GM18520 (cell line): ENCODE data around the gene ZCCHC24.

ENCODE experiments used
- ATAC-seq: cut with Tn5 transposase; IDR thresholded peaks from one replicate; pipeline ENCODE4 v1.9.1; 2021; ENCODE audit not compliant: unreplicated experiment

The ZCCHC24 gene

DNA sequence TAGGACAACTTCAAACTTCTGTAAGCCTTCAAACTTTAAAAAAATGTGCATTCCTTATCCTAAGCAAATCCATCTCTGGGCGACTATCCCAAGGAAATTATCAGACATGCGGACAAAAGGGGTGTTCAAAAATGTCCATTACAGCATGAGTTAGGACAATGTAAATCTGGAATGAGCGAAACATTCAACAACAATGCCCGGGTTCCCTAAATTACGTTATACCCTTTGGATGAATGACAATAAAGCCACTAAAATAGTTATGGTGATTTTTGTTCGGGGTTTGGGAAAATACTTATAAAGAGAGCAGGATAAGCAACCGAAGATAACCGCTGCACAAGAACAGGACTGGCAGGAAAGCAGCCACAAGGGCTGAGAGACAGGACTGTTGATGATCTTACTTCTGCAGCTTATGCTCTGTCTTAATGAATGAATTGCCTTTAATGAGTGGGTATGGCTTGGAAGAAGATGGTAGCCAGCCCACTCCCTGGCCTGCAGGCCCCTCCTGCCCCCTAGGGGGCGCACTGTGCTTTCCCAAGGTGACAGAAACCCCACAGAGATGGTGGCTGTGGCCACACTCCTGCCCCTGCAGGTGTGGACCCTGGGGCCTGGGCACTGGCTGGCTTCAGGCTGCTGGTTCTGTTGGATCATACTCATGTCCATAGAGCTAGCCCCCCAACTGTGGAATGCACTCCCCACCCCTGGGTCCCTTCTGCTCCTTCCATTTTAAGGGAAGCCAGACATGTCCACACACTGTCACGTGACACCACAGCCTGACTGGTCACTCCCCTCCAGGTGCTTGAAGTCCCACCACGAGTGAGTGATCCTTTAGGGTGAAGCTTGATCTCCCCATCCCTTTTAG is 45.0 kb downstream of the ZCCHC24 start:
- ATAC-seq, result no peak

DNA sequence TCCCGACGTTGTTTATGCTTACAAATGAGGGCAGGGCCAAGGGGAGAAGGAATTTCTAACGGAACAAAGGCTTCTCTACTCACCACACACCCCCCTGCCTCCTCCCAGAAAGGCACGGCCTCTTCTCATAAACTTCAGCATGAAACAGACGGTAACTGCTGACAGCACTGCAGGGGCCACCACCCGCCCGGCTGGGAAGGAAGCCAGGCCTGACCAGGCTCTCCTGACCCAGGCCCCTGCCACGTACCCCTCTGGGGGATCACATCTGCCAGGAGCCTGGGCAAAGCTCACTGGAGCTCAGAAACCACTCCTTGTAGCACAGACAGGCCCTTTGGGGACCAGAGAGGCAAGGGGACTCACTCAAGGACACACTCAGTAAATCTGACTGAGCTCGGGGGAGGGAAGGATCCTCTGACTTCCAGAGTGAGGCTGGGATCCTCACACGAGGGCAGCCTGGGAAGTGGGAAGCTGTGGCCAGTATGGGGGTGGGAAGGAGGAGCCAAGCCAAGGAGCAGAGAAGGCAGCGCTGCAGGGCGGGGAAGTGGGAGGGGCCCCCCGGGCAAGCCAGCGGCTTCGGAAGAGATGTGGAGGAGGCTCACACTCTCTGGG is 46.1 kb downstream of the ZCCHC24 start:
- no peak for ATAC-seq

DNA sequence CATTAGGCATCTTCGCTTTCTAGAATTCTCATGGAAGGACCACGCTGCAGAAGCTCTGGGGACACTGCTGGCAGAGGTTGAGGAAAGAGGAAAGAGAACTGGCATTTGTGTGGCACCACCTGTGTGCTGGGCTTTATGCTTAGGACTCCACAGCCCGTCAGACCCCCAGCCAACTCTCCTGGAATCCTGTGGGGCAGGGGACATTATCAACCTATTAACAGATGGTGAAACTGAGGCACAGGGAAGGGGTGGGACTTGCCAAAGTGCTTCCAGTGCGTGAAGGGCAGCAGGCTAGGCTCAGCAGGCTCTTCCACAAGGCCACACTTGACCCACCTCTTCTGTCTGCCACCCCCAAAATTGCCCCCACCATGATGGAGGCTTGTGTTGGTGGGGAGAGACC is 46.8 kb downstream of the ZCCHC24 start:
- ATAC-seq, result no peak

DNA sequence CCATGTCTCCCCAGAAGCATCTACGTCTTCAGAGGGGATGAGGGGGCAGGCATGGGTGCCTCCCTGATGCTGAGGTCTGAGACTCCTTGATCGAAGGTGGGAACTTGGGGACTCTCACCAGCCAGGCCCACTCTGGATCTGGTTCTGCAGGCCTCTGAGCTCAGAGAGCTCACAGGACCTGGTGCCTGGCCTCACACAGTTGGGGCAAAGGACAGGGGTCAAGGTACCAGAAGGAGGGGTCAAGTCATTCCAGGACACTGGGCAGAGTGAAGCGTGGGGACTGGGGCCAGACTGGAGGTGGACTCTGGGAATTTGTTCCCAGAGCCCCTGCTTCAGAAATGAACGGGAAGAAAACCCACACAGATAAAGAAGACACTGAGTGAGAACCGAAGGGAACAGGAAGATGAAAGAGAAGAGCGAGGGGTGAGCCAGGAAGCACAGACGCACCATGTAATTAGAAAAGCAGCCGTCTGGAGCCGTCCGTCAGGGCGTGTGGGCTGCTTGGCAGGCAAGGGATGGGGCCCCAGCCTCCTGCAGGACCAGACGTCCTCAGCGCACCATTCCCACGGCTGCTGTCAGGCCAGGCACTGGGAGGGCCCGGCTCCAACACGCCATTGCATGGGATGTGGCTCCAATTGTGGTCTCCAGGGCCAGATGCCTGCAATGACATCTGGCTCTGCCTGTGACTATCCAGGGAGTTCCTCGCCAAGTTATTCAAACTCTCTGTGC is 47.7 kb downstream of the ZCCHC24 start:
- ATAC-seq, result no peak

DNA sequence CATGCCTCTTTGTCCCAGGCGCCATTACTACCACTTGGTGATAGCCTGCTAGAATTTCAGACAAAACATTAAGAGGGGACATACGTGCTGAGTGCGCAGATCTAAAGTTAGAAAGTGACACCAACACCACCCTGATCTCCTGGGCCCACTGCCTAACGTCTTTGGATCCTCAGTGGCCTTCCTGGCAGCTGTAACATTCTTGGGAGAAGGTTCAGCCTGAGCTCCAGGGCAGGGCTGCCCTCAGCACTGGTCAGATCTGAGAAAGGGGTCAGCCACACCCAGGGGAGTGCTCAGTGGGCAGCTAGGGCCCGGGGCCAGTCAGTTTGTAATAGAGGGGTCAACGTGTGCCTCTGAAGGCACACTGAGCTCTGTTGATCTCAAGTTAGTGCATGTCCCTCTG is 48.4 kb downstream of the ZCCHC24 start:
- no peak for ATAC-seq

DNA sequence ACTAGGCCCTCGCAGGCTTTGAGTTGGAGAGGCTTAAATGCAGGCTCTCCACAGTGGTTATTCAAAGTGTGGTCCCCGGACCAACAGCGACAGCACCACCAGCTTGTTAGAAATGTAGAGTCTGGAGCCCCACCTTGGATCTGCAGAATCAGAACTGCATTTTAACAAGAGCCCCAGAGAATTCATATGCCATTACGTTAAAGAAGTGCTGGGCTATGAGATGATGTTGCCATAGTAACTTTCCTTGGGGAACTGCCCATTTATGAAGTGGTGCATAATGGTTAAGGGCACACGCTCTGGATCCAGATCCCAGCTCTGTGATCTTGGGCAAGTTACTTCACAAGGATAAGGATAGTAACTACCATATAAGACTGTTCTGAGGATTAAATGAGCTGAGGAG is 48.9 kb downstream of the ZCCHC24 start:
- no peak for ATAC-seq

DNA sequence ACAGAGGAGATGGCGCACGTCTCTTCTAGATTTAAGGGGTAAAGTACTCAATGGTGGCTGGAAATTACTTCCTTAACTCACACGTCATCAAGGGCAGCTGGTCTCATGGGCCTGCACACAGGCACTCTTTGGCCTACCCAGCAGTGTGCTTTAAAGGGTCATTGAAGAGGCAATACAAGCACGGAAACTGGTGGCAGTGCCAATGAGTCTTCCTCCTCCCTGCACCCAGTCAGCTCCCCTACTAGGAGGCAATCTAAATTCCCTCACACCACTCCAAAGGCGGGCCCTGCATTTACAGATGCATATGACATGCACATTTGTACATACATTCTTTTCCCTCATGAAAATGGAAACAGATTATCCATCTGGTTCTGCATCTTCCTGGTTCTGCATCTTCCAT is 50.8 kb downstream of the ZCCHC24 start:
- no peak for ATAC-seq

DNA sequence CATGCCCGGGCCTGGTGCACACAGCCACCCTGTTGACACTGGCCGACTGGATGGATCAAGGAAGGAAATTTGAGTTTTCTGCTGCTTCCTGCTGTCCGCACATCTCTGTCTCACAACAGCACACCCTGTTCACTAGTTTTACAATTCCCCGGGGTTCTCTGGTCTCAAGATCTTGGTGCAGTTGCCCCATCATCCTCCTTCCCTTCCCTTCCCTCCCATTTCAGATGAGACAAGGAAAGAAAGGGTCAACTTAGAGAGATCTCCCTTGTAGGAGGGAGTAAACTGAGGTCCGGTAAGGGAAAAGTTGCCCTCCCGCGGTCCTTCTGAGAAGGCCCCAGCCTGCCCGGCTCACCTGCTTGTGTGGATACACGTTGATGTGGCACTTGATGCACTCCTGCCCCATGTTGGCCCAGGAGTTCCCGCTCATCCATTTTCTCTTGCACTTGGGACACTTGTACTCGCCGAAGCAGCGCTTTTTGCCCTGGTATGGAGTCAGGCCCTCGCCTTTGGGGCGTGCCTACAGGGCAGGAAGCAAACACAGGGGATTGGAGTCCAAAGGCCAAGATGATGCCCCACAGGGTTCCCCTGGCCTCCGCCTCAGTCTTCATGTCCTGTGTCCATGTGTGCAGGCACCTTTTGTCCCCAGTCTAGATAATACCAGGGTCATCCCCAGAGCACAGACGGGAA is 51.4 kb downstream of the ZCCHC24 start:
- ATAC-seq, result no peak

DNA sequence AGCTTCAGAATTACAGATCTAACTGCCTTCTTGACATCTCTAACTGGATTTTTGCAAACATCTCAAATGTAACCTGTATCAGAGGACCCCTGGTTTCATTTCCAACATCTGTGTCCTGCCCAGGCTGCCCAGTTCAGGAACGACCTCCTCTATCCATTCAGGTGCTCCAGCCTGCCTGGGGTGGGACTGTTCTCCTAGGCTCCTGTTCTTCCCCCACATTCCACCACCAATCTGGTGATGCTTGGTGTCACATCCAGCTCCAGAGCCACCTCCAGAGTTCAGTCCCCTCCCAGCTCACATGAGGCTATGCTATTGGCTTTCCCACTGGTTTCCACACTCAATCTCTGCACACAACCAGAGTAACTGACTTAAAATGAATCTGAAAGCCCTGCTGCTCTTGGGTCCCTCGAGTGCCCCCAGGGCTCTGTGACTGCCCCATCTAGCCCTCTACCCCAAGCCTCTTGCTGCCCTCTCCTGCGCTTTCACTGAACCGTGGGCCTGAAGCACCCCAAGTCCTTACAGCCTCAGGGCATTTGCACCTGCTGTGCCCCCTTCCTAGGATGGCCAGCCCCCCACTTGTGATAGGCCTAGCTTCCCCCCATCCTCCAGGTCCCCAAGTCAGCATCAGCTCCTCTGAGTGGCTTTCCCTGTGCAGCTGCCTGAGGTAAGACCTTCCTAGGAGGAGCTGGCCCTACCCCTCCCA is 52.1 kb downstream of the ZCCHC24 start:
- ATAC-seq, result no peak

DNA sequence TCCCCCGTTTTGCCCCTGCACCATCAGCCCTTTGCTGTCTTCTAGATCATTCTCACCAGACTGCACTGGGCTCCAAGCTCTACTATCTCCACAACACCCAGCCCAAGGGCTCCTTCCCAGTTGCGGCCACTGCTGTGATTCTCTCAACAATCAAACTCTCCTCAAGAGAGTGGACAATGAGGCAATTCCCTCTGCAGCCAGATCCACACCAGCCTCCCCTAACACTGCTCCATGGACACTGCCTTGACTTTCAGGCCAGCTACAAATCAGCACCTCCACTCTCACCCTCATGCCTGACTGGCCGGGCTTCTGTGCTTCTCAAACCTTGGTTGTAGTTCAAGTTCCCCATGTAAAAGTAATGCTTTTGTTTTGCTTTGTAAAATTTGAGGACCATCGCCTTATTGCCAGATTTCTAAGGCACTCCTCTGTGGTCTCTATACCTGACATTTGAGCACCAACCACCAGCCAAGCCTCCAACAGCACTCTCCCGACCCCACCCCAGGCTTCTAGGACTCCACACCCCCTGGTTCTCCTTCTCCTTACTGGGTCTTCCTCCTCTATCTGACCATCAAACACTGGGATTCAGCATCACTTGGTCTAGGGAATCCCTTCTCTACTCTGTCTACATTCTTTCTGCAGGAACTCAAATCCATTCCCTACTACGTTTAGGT is 52.8 kb downstream of the ZCCHC24 start:
- no peak for ATAC-seq

DNA sequence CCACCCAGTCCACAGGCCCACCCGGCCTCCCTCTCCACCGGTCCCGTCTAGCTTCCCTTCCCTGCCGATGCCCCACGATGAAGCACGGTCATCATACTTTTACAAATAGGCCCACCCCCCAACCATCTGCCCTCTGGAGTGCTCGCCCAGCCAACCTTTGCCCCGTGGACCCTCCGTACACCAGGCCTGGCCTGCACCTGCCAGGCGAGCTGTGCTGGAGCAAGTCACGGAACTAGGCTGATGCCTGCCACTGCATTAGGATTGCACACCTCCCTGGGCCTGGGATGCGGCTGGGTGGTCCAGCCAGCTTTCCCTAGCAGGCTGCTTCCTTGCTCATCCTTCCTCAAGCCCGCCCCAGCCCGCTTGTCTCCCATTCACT is 53.4 kb downstream of the ZCCHC24 start:
- ATAC-seq, result no peak

DNA sequence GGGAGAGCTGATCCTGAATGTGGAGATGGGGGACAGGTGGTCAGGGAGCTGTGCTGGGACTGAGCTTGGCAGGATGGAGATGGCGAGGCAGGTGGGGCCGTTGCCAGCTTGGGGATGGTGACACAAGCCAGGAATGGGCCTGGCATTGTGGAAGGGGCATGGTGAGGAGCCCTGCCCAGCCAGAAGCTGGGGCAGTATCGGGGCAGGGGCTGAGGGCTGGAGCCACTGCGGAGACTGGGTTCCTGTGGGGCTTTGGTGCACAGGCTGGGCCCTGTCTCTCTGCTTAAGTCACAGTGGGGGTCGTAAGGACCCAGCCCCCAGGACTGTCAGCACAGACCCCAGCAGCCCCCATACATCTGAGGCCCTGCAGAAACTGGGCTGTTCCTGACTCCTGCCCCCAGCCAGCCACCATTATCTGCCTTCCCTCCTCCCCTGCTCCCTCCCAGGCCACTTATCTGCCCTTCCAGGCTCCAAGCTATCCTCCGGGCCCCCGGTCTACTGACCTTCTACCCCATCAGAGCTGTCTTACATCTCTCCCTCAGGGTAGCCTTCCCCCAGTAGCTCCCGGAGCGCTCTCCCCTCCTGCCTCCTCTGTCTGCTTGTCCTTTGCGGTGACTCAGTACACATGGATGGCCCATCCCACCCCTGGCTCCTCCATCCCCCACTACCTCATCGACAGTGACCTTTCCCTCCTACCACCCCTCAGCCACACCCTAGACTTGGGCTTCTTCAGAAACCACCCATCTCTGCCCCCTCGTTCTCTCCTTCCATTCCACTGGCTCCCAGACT is 54.0 kb downstream of the ZCCHC24 start:
- ATAC-seq, result no peak

DNA sequence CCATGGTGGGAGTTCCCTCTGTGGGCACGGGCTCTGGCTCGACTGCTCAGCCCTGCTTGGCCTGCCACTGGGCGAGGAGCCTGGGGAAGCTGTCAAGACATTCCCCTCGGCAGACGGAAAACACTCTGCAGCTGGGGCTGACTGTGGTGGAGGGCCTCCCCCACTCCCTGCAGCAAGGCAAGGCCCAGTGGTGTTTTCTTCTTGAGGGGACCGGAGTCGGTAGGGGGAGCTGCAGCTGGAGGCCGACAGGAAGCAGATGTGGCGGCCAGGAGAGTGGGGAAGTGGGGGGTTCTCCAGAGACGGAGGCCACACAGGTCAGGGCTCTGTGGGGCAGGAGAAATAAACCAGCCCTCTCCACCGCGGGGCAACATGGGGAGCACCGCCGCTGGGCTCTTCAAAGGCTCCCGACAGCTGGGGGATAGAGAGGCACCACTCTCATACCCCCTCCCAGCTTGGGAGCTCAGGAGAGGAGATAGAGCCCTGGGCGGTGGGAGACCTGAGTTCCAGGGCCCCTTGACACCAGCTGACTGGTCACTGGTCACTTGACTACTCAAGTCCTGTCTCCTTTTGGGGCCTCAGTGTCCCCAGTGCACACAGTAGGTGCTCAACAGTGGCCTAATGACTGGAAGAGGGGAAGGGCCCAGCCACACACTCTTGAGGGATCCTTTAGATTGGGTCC is 54.7 kb downstream of the ZCCHC24 start:
- no peak for ATAC-seq

DNA sequence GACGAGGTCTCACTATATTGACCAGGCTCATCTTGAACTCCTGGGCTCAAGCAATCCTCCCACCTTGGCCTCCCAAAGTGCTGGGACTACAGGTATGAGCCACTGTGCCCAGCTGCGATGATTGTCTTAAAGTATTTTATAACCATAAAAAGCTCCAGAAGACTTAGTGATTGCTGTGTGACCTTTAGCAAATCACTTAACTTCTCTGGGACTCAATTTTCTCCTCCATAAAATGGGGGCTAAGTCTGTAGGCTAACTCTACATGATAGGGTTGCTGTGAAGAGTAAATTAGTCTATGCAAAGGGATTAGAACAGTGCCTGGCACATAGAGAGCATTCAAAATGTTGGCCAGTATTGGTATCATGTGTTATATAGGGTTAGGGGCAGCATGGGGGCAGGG is 55.4 kb downstream of the ZCCHC24 start:
- ATAC-seq, result no peak

DNA sequence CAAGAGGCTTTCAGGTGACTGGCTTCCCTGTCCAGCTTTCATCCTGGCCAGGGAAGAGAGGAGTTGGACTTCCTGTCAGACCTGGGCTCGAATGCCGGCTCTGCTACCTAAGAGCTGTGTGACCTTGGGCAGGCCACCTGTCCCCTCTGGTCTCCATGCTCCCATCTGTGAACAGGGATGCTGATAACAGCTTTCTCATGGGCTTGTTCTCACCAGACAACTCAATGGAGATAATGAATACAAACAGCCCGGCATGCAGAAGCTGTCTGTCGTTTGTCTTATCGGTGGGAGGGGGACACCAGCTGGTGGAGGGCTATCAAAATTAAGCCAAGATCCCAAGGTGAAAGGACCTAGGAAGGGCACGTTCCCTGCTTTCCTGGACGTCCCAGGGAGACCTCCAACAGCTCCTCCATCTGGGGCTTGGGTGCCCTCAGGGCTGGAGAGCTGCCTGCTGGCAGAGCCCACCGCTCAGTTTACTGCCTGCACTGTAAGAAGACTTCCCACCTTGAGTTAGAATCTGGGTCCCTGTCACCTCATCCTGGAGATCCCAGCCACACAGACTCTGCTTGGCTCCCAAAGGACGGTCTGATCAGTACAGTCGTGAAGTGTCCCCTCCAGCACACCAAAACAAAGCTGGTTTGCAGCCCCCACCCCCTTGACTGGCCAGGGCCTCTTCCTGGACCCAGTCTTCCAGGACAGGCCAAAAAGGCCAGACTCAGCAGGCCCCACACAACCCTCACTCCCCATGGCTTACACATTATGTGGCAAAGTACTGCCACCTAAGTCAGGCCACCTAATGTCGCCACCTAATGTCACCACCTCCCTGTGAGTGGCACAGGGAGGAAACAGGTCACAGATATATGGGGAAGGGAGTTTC is 57.2 kb downstream of the ZCCHC24 start:
- no peak for ATAC-seq

DNA sequence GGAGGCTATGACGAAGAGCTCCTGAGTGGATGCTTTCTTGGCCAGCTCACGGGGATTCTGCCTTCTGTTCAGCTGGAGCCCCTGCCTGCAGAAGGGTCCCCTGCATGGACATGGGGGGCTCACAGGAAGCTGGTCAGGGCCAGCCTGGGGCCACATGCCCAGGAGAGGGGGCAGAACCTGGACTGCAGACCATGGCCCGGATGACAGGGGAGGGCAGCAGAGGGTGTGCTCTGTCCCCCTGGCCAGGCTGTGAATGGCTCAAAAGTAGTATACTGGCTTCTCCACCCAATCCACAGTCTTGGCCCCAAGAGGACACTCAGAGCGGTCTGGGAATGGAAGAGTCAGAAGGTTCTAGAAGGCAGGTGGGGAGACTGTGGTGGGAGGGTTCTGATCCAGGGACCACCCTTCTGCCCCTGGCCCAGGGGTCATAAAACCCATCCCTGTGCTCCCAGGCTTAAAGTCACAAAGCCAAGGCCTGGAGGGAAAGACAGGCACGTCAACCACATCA is 57.9 kb downstream of the ZCCHC24 start:
- no peak for ATAC-seq

DNA sequence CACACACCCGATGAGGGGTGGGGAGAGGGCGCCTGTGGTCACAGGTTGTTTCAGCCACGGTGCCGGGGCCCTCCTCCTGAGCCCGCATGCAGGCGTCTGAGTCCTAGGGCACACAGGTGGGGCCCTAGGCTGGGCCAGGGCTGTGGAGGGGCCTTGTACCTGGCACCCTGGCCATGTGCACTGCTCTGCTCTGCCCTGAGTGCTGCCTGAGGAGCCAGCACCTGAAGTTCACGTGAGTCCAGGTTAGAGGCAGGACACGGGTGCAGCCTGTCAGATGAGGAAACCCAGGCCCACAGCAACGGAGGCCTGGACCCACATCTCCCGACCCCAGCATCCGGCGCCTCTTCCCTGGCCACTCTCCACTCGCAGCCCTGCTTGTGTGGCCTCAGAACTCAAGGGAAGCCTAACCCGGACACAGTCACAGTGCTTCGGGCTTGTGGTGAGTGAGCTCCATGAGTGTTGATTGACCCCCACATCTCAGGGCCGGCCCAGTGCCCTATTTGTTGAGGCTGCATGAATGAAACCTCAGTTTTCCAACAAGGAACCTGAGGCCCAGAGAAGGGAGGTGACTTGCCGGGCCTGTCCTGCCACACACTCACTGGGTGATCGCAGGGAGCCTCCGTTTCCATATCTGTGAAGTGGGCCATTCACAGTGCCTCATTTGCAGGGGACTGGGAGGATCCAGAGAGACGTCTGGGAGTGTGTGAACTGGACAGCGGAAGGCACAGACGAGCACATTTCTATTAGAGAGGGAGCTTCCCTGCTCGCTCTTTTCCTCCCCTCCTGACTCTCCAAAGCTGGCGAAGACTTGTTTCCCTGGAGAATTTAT is 58.6 kb downstream of the ZCCHC24 start:
- no peak for ATAC-seq
